HEK293T (cell line): ENCODE results near the gene SIM1.

ENCODE experiments used
- CTCF ChIA-PET: fragments of 350-600 bp; formaldehyde crosslinking; extraction: SDS; loops from one replicate; lab custom pipeline; 2021; ENCODE audit warnings: antibody characterized with exemption, inconsistent platforms; lab: Yijun Ruan, JAX
- POLR2A ChIA-PET: fragments of 350-600 bp; formaldehyde crosslinking; extraction: SDS; loops from one replicate; lab custom pipeline; 2020; ENCODE audit warnings: antibody characterized with exemption, inconsistent platforms; lab: Yijun Ruan, JAX
- DNase-seq: peaks from one replicate; pipeline ENCODE4 v3.0.0; 2012; ENCODE audit warnings: mixed read lengths; ENCODE audit errors: extremely low spot score
- ARNT ChIP-seq: fragments of 450-650 bp; IDR thresholded peaks from 2 replicates; pipeline ENCODE4 v1.6.1; 2017; ENCODE audit warnings: mild to moderate bottlenecking
- BHLHE40 ChIP-seq: fragments of 450-650 bp; IDR thresholded peaks from 2 replicates; pipeline ENCODE4 v1.6.1; 2016; ENCODE audit warnings: mild to moderate bottlenecking, moderate library complexity, borderline replicate concordance
- CTBP1 ChIP-seq: fragments of 450-650 bp; IDR thresholded peaks from 2 replicates; pipeline ENCODE4 v1.6.1; 2016; ENCODE audit warnings: borderline replicate concordance
- ELF4 ChIP-seq: fragments of 450-650 bp; IDR thresholded peaks from 2 replicates; pipeline ENCODE4 v1.6.1; 2017; ENCODE audit warnings: antibody characterized with exemption
- FOXA1 ChIP-seq: fragments of 450-650 bp; IDR thresholded peaks from 2 replicates; pipeline ENCODE4 v1.6.1; 2016; ENCODE audit warnings: mild to moderate bottlenecking
- FOXK2 ChIP-seq: fragments of 450-650 bp; IDR thresholded peaks from 2 replicates; pipeline ENCODE4 v1.6.1; 2016; ENCODE audit warnings: mild to moderate bottlenecking
- FOXM1 ChIP-seq: fragments of 450-650 bp; IDR thresholded peaks from 2 replicates; pipeline ENCODE4 v1.6.1; 2017; ENCODE audit warnings: mild to moderate bottlenecking, borderline replicate concordance
- HDGF ChIP-seq: fragments of 450-650 bp; IDR thresholded peaks from 2 replicates; pipeline ENCODE4 v1.6.1; 2017; ENCODE audit warnings: antibody characterized with exemption, borderline replicate concordance
- L3MBTL2 ChIP-seq: fragments of 450-650 bp; conservative IDR thresholded peaks from 2 replicates; pipeline ENCODE4 v1.6.1; 2016; ENCODE audit warnings: mild to moderate bottlenecking
- LEF1 ChIP-seq: fragments of 450-650 bp; IDR thresholded peaks from 2 replicates; pipeline ENCODE4 v1.6.1; 2017; ENCODE audit warnings: mild to moderate bottlenecking, borderline replicate concordance
- NFRKB ChIP-seq: fragments of 450-650 bp; IDR thresholded peaks from 2 replicates; pipeline ENCODE4 v1.6.1; 2016; ENCODE audit warnings: mild to moderate bottlenecking, moderate library complexity
- SP1 ChIP-seq: fragments of 450-650 bp; IDR thresholded peaks from 2 replicates; pipeline ENCODE4 v1.6.1; 2017
- SUZ12 ChIP-seq: fragments of 450-650 bp; IDR thresholded peaks from 2 replicates; pipeline ENCODE4 v1.6.1; 2016; ENCODE audit warnings: mild to moderate bottlenecking
- TARDBP ChIP-seq: fragments of 450-650 bp; IDR thresholded peaks from 2 replicates; pipeline ENCODE4 v1.6.1; 2016
- ZNF384 ChIP-seq: fragments of 450-650 bp; IDR thresholded peaks from 2 replicates; pipeline ENCODE4 v1.6.1; 2016
- TF ChIP-seq, protein P1 (sequence below): fragments of 450-650 bp; IDR thresholded peaks from 2 replicates; pipeline ENCODE4 v1.6.1; 2016

The SIM1 gene

DNA sequence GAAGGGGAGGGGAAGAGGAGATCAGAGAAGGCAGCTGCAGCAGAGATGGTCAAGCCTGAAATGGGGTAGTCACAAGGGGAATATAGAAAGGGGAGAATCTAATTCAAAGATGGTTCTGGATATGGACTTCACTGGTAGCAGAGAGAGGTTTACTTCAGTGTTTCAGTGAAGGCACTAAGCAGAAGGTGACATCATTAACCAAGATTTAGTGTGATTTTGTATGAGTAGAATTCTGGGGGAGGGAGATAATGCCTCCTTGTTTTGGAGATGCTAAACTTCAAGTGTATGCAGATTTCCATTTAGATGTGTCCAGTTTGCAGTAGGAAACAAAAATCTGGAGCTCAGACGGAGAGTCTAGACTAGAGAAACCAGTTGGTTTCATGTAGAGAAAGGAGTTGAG lies 13.1 kb downstream of the SIM1 start:
- TF ChIP-seq FOXM1 (no peak), ZNF384 (no peak), SUZ12 (no peak), LEF1 (no peak), CTBP1 (no peak), HDGF (no peak), SP1 (no peak), TARDBP (no peak), ARNT (no peak), FOXK2 (no peak), L3MBTL2 (no peak), ELF4 (no peak)
- TF ChIP-seq, protein P1, sequence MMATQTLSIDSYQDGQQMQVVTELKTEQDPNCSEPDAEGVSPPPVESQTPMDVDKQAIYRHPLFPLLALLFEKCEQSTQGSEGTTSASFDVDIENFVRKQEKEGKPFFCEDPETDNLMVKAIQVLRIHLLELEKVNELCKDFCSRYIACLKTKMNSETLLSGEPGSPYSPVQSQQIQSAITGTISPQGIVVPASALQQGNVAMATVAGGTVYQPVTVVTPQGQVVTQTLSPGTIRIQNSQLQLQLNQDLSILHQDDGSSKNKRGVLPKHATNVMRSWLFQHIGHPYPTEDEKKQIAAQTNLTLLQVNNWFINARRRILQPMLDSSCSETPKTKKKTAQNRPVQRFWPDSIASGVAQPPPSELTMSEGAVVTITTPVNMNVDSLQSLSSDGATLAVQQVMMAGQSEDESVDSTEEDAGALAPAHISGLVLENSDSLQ: no peak
- ChIA-PET POLR2A (interaction anchor here (1.1 kb wide), 1 partner anchor 13 kb away, joined by 3 read pairs; the partner anchor contains the start of gene SIM1), CTCF (interaction anchor here (0.6 to 1.2 kb wide), 2 partner anchors 9 to 227 kb away, joined by 3 to 7 read pairs; no protein-coding TSS in a partner anchor)
- DNase-seq: no peak

DNA sequence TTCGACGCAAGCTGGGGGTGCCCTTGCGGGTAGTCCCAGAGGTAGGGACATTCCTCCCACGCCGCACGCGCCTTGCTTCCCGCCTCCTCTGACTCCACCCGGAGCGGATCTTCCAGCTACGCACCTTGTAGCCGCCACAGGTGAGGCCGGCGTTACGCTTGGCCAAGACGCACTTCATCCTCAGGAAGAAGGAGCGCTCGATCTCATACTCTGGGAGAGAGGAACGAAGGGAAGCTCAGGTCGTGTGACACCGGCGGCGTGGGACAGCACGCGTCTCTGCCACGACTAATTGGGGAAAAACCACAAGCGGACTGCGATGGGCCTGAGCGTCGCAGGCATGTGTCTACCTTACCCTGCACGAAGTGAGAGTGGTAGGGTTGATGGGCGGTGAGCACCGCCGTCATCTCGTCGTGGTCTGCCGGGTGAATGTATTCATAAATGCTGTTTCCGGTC lies 15.5 kb downstream of the SIM1 start:
- CTCF ChIA-PET: interaction anchor here (1.0 kb wide), 1 partner anchor 12 kb away, joined by 3 read pairs; no protein-coding TSS in a partner anchor
- DNase-seq: no peak
- POLR2A ChIA-PET: interaction anchor here (1.1 kb wide), 1 partner anchor 16 kb away, joined by 3 read pairs; the partner anchor contains the start of gene SIM1
- TF ChIP-seq SUZ12: no peak
- TF ChIP-seq FOXM1: no peak
- TF ChIP-seq NFRKB: no peak
- TF ChIP-seq, protein P1: no peak
- TF ChIP-seq LEF1: no peak

DNA sequence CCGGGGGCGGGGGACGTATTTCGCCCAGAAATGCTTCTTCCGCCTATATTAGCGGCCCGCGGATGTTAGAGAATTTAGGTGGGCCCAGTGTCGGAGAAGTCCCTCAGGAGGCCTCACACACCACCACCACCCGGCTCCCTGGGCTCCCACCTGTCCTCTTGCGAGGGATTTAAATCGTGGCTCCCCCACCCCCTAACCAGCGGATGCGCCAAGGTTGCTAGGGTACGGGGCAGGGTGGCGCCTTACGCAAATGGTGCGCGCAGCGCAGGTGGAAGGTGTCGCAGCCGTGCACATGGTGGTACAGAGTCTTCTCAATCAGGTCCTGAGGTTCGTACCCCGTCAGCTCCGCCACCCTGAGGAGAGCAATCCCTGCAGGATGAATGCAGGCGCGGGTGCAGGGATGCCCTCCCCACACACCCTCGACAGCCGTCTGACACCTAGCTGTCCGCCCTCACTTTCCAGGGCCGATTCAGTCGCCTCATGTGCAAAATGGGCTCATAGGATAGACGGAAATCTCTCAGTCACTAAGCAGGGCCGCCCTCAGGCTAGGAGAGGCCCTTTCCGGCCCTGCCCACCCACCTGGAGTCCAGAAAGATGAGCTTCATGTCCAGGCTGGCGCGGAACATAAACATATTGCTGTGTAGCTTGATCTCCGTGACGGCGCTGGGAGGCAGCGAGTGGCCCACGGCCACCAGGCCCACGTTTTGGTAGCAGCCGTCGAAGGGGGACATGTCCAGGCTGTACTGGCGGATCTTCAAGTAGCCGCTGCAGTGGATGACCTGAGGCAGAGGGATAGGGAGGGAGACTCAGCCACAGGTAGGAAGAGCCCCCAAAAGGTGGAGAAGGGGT lies 16.6 kb downstream of the SIM1 start:
- no peak for DNase-seq
- TF ChIP-seq ARNT (no peak), FOXA1 (no peak), LEF1 (no peak), FOXM1 (no peak), SUZ12 (no peak), CTBP1 (no peak), SP1 (no peak), ELF4 (no peak), BHLHE40 (no peak), NFRKB (no peak), TARDBP (no peak), HDGF (no peak), L3MBTL2 (no peak), ZNF384 (no peak), FOXK2 (no peak)
- TF ChIP-seq, protein P1: no peak
- CTCF ChIA-PET: no interaction called here
- POLR2A ChIA-PET: no interaction called here

DNA sequence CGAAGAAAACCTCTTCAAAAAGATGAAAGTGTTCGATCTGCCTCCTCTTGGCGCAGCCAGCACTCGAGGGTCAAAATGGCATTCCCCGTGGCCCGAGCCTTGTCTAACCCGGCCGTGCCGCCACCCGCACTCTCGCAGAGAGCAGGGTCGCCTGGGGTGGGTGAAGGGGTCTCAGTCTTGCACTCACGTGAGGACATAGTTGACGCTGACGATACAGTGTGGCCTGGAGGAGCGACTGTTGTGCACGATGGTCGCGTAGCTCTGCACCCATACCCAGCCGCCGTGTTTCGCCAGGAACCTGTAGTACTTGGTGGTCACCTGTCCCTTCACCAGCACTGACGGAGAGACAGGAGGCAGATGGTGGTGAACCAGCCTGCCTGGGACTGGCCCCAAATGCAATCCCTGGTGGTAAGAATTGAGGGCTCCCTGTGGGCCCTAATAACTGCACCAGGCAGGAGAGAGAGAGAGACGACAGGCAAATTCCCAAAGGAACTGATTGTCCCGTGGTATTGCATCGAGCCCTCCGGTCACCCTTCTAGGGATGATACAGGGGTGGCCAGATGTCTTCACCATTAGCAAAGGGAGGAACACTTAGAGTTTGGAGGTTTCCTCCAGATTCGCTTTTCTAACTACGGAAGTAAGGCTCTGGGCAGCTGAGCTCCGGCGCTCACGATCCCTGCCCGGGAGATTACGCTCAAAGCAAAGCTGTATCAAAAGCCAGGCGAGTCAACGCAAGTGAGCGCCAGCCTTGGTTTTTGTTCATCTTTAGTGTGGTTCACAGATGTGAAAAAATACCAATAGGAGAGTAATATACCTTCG lies 17.4 kb downstream of the SIM1 start:
- CTCF ChIA-PET: no interaction called here
- DNase-seq: no peak
- POLR2A ChIA-PET: no interaction called here
- no peak for TF ChIP-seq LEF1
- TF ChIP-seq FOXK2: no peak
- TF ChIP-seq, protein P1: no peak
- no peak for TF ChIP-seq ARNT
- TF ChIP-seq NFRKB: no peak
- TF ChIP-seq L3MBTL2: no peak
- no peak for TF ChIP-seq FOXM1
- TF ChIP-seq CTBP1: no peak
- TF ChIP-seq FOXA1: no peak
